Suprapubic skin (tissue), 4 donors: ENCODE results near the gene AFMID.

ENCODE experiments used
- CTCF ChIP-seq, 2 donors: fragments of 200-600 bp in 1 of 2; fragments of 450-650 bp in 1 of 2; sonication (generic) in 1 of 2; IDR thresholded peaks; one replicate each; pipeline ENCODE4 v1.5.1; 2016 to 2019; ENCODE audit warnings: antibody characterized with exemption in 2 of 2, mild to moderate bottlenecking in 1 of 2, moderate library complexity in 1 of 2
- EP300 ChIP-seq: sonication (generic); formaldehyde crosslinking; IDR thresholded peaks from one replicate; pipeline ENCODE4 v1.6.1; 2017; ENCODE audit warnings: antibody characterized with exemption
- POLR2A ChIP-seq, 2 donors: fragments of 450-650 bp; IDR thresholded peaks; one replicate each; pipeline ENCODE4 v1.6.1; 2017; ENCODE audit warnings: antibody characterized with exemption in 2 of 2, mild to moderate bottlenecking in 2 of 2, moderate library complexity in 2 of 2
- POLR2AphosphoS5 ChIP-seq, 3 donors: sonication (generic); formaldehyde crosslinking; IDR thresholded peaks; one replicate each; pipeline ENCODE4 v1.6.1; 2017; ENCODE audit warnings: antibody characterized with exemption in 3 of 3

- no peak for TF ChIP-seq CTCF (IDR thresholded peaks at IDR 0.05)
- no peak for TF ChIP-seq POLR2A (IDR thresholded peaks at IDR 0.05)
- no peak for TF ChIP-seq POLR2AphosphoS5 (IDR thresholded peaks at IDR 0.05)
- no peak for TF ChIP-seq EP300
Measured at GRCh38 chr17:78235885-78236284, 48.7 kb downstream of the AFMID start.
